ENCODE measurements around the gene AKT1S1. TPM values are rescaled to one million over a fixed set of nuclear protein-coding genes. Genes with fewer than 3 reads are reported as not detected.

Gene AKT1S1
- total RNA-seq, 2 experiments from 2014 or later, result 17.5 to 19.5 TPM

DNA sequence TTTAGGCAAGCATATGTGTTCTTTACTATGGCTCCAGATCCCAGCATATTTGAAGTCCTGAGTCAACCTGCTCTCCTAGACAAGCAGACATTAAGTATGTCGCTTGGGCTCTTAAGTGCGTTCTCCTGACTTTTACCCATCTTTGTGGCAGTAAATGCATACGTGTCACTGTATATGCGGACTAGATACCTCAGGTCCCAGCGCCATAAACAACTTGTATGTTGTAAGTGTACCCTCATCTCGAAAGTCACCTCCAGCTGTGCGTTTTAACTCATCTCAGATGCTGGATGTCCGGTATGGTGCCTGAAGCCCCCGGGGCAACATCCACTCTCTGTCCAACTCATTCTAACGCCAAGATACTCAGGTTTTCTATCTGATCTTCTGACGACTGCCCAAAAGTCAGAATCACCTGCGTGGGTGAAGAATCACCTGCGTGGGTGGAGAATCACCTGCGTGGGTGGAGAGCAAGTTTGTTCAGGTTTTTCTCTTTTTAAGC lies 24.5 kb downstream of the AKT1S1 start:
- peaks cover 12% of the 10 kb centered on the region for H3K36me3 Mint-ChIP-seq (ENCODE audit: low read depth)
- ChIA-PET POLR2A (interaction anchor here (1.2 to 6.5 kb wide), 2 partner anchors 8 to 13 kb away, joined by 7 to 64 read pairs; partner anchors contain the start of gene PNKP), CTCF (no interaction called here)
- TF ChIP-seq, protein P1, sequence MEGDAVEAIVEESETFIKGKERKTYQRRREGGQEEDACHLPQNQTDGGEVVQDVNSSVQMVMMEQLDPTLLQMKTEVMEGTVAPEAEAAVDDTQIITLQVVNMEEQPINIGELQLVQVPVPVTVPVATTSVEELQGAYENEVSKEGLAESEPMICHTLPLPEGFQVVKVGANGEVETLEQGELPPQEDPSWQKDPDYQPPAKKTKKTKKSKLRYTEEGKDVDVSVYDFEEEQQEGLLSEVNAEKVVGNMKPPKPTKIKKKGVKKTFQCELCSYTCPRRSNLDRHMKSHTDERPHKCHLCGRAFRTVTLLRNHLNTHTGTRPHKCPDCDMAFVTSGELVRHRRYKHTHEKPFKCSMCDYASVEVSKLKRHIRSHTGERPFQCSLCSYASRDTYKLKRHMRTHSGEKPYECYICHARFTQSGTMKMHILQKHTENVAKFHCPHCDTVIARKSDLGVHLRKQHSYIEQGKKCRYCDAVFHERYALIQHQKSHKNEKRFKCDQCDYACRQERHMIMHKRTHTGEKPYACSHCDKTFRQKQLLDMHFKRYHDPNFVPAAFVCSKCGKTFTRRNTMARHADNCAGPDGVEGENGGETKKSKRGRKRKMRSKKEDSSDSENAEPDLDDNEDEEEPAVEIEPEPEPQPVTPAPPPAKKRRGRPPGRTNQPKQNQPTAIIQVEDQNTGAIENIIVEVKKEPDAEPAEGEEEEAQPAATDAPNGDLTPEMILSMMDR (IDR thresholded peaks at IDR 0.05), result no peak
- no peak for DNase-seq
- intact Hi-C loops (cut with micrococcal nuclease), result no loop called here
- peak overlapping the region; percentile 70 for H3K4me3 Mint-ChIP-seq
- H3K9me3 Mint-ChIP-seq, result peaks cover 10% of the 10 kb centered on the region
- ATAC-seq, result no peak
- peaks cover 42% of the 10 kb centered on the region for H3K4me1 Mint-ChIP-seq (ENCODE audit: low read depth)
- H3K27me3 Mint-ChIP-seq, result no peaks in the 10 kb centered on the region
- no peak overlapping the region for H3K27ac Mint-ChIP-seq

DNA sequence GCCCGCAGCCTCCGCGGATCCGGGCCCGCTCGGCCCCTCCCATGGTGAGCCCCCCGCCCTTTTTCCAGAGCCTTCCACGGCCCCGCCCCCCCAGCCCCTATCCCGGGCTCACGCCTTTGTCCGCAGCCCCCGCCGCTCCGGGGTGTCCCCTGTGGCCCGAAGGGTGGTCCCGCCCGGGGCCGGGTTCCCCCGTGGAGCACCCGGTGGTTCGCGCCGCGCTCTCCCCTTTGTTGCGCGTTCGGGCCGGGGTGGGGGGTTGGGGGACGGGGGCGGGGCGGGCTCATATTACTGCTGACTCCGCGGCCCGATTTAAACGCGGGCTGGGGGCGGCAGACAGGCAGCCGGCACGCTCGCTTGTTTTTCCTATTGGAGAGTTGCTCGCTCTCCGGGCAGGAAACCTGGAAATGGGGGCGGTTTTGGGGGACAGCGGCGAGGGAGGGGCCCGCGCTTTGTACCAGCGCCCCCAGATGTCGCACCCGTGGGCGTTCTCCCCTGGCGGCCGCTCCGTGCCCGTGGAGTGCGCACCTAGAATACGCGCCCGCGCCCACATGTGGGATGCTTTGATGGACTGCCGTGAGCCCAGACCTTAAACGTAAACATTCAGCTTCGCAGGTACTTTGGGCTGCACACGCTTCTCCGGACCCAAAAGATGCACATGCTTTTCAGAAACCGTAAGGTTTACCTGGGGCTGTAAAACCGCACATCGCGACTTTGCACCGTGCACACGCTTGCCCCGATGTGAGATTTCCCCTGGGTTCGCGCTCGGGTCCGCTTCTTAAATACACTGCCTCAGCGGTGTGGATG lies 25.5 kb downstream of the AKT1S1 start:
- ChIA-PET POLR2A (interaction anchor here (1.2 to 6.5 kb wide), 4 partner anchors 9 to 26 kb away, joined by 6 to 64 read pairs (median 6); partner anchors contain the start of genes AKT1S1, PNKP and TBC1D17), CTCF (no interaction called here)
- no peak for ATAC-seq
- peaks cover 10% of the 10 kb centered on the region for H3K9me3 Mint-ChIP-seq
- TF ChIP-seq, protein P1 (IDR thresholded peaks at IDR 0.05), result no peak
- peak overlapping the region; percentile 70 for H3K4me3 Mint-ChIP-seq
- H3K36me3 Mint-ChIP-seq (ENCODE audit: low read depth), result peaks cover 12% of the 10 kb centered on the region
- peaks cover 42% of the 10 kb centered on the region for H3K4me1 Mint-ChIP-seq (ENCODE audit: low read depth)
- intact Hi-C loops (cut with micrococcal nuclease), result no loop called here
- no peaks in the 10 kb centered on the region for H3K27me3 Mint-ChIP-seq
- H3K27ac Mint-ChIP-seq, result peak overlapping the region; percentile 10
- peak; percentile 54 for DNase-seq

DNA sequence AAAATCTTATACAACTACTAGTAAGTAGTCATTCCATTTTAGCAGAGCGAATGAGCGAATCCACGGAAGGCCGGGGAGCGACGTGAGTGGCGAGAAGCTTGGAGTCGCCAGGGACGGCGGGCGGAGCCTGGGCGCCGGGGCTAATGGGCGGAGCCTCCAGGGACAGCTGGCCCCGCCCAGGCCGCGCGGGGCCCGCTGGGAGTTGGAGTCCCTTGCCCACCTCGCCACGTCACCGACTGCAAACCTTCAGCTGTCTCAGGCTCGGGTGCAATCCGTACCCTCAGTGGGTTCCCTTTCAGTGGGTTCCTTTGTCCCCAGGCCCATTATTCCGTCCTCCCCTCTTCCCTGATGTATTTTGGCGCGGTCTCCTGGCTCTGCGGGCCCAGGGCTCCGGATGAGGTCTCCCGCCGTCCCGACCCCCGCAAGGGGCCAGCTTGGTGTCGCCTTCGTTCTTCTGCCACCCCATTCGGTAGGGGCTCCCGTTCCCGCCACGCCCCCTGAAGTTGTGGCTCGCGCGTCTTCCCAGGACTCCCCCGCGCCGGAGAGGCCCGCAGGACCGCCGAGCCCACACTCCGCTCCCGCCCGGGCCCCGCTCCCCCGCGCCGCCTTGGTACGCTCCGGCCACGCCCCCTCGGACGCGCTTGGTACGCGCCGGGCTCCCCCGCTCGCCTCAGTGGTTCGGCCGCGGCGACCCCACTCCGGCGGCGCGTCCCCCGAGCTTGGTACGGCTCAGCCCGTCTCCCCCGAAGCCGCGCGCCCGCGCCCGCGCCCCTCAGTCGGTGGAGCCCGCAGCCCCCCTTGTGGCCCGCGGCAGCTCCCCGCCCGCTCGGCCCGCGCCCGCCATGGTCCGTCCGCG lies 26.4 kb downstream of the AKT1S1 start, which contains the start of gene PTOV1:
TSS of gene PTOV1 (plus strand) at position 673 of the 856 bp plus-strand sequence.
- intact Hi-C loops (cut with micrococcal nuclease), result no loop called here
- Mint-ChIP-seq H3K27me3 (no peaks in the 10 kb centered on the region), H3K4me1 (ENCODE audit: low read depth) (peaks cover 42% of the 10 kb centered on the region), H3K27ac (peak within 1 kb of the TSS; percentile 97), H3K36me3 (ENCODE audit: low read depth) (peaks cover 10% of the 10 kb centered on the region), H3K4me3 (peak within 1 kb of the TSS; percentile 88), H3K9me3 (peaks cover 10% of the 10 kb centered on the region)
- ChIA-PET CTCF (interaction anchor here (1.2 to 1.5 kb wide), 2 partner anchors 19 to 134 kb away, joined by 3 read pairs; no protein-coding TSS in a partner anchor), POLR2A (interaction anchor here (0.8 to 6.5 kb wide), 8 partner anchors 10 to 363 kb away, joined by 3 to 64 read pairs (median 4); partner anchors contain the start of genes AKT1S1, FUZ, PNKP and TBC1D17)
- ATAC-seq (peak; percentile 92), DNase-seq (peak; percentile 93)
- TF ChIP-seq, protein P1 (IDR thresholded peaks at IDR 0.05), result no peak

DNA sequence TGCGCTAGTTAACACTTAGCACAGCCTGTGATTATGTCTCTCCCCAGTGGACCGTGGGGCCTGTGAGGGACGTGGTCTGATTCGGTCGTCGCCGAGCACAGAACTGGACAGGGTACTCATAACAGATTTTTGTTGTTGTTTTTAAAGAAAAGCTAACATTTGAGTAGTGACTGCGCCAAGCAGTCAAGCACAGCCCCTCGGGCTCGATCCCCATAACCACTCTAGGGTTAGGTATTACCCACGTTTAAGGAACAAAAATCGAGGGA lies 27.0 kb downstream of the AKT1S1 start:
- ATAC-seq (no peak), DNase-seq (no peak)
- intact Hi-C loops (cut with micrococcal nuclease), result no loop called here
- peak overlapping the region; percentile 88 for H3K4me3 Mint-ChIP-seq
- peak overlapping the region; percentile 97 for H3K27ac Mint-ChIP-seq
- TF ChIP-seq, protein P1 (IDR thresholded peaks at IDR 0.05), result no peak
- CTCF ChIA-PET, result interaction anchor here (1.2 to 1.5 kb wide), 2 partner anchors 19 to 134 kb away, joined by 3 read pairs; no protein-coding TSS in a partner anchor
- peaks cover 10% of the 10 kb centered on the region for H3K36me3 Mint-ChIP-seq (ENCODE audit: low read depth)
- peaks cover 10% of the 10 kb centered on the region for H3K9me3 Mint-ChIP-seq
- POLR2A ChIA-PET, result interaction anchor here (0.8 to 6.5 kb wide), 8 partner anchors 9 to 362 kb away, joined by 3 to 64 read pairs (median 4); partner anchors contain the start of genes AKT1S1, FUZ, PNKP and TBC1D17
- peaks cover 40% of the 10 kb centered on the region for H3K4me1 Mint-ChIP-seq (ENCODE audit: low read depth)
- H3K27me3 Mint-ChIP-seq, result no peaks in the 10 kb centered on the region
